IMR-90 (cell line): ENCODE data around the gene CDC25A.
"Not testable (repeated sequence)": the region's sequence is repeated elsewhere in the genome, so short reads cannot be mapped to it uniquely, and the experiment has no call there.

Source experiments
- CTCF ChIP-seq: conservative IDR thresholded peaks from 2 replicates; pipeline ENCODE4 v1.5.1; 2012; ENCODE audit warnings: mild to moderate bottlenecking, low read depth, low read length, improper control_type of control experiment
- FOS ChIP-seq: fragments of 150-350 bp; IDR thresholded peaks from 2 replicates; pipeline ENCODE4 v1.6.1; 2016; ENCODE audit warnings: low read depth, low read length
- NFE2L2 ChIP-seq: fragments of 150-350 bp; IDR thresholded peaks from 2 replicates; pipeline ENCODE4 v1.6.1; 2016; ENCODE audit warnings: low read depth, mild to moderate bottlenecking, low read length
- POLR2A ChIP-seq: IDR thresholded peaks from 2 replicates; pipeline ENCODE4 v1.6.1; 2012; ENCODE audit warnings: mild to moderate bottlenecking, low read depth, low read length
- RAD21 ChIP-seq: IDR thresholded peaks from 2 replicates; pipeline ENCODE4 v1.6.1; 2012; ENCODE audit warnings: low read length, improper control_type of control experiment
- RFX5 ChIP-seq: IDR thresholded peaks from 2 replicates; pipeline ENCODE4 v1.8.0; 2012; ENCODE audit warnings: low read depth, mild to moderate bottlenecking, low read length, moderate library complexity
- SMC3 ChIP-seq: fragments of 150-350 bp; IDR thresholded peaks from 2 replicates; pipeline ENCODE4 v1.6.1; 2016; ENCODE audit warnings: low read depth, mild to moderate bottlenecking, antibody characterized with exemption, low read length, moderate library complexity

- not testable (repeated sequence) for TF ChIP-seq CTCF, FOS, RAD21, SMC3, NFE2L2, POLR2A, RFX5
These were observed 76.0 kb downstream of the CDC25A start for GRCh38 chr3:48112108-48112791.
